ENCODE measurements around the gene BRPF1. TPM values are rescaled to one million over a fixed set of nuclear protein-coding genes. Genes with fewer than 3 reads are reported as not detected.
A peak's percentile ranks its signal among the peaks of the same experiment; 100 is the strongest.

Gene BRPF1
- polyA plus RNA-seq, 4 donors, result 17.9 to 23.9 (median 20.9) TPM

DNA sequence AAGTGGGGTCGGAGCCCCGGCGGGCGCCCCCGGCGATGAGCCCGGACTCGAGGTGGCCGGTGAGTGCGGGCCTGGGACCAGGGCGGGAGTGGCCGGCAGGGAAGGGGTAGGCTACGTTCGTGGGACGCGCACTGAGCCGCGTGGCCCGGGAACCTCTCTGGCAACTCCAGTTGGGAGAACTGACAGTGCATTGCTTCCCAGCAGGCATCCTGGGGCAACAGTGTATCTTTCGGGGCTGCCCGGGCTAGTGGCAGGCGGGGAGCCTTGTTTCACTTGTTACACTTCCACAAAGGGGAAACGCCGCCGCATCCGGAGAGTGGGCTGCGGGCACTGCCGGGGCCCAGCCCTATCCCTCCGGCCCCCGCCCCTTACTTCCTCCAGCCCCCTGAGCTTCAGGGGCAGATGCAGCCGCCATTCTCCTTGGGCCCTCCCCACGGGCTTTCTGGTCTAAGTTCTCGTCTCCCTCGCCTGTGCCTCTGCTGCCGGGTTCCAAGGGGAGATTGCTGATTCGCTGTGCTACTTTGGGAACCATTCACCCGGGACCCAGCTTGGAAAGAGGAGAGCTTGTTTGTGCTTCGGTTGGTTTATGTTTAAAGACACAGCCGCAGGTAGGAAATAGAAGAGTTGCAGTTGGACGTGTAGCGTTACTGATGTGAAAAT is 675 bp downstream of the BRPF1 start:
- no peak for DNase-seq (ENCODE audit: low read depth in 4 of 4, low spot score in 2 of 4)

- no peak for DNase-seq (ENCODE audit: low read depth in 4 of 4, low spot score in 2 of 4)
These were observed 1.2 kb downstream of the BRPF1 start for GRCh38 chr3:9732740-9733115.

DNA sequence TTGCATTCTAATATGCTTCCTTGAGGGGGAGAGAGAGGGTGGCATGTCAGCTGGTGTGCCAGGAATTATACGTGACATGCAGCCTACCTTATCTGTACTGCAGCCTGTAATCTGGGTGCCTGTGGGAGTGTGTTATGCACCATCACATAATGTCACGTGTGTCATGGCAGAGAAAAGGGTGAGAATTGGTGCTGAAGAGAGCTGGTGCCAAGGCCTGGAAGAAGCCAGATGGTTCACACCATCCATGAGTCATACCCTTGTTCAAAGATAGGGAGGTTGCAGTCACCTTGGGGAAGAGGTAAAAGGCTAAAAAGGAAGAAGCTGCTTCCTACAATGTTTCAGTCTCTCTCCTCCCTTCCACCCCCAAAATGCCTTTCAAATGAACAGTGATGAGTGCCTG is 5.3 kb downstream of the BRPF1 start:
- DNase-seq (ENCODE audit: low read depth in 4 of 4, low spot score in 2 of 4), result no peak

- no peak for DNase-seq (ENCODE audit: low read depth in 4 of 4, low spot score in 2 of 4)
These were observed 7.6 kb downstream of the BRPF1 start for GRCh38 chr3:9739181-9739580.

GRCh38 chr3:9742560-9742959 is 11.0 kb downstream of the BRPF1 start:
- DNase-seq (ENCODE audit: low read depth in 4 of 4, low spot score in 2 of 4), result no peak

DNA sequence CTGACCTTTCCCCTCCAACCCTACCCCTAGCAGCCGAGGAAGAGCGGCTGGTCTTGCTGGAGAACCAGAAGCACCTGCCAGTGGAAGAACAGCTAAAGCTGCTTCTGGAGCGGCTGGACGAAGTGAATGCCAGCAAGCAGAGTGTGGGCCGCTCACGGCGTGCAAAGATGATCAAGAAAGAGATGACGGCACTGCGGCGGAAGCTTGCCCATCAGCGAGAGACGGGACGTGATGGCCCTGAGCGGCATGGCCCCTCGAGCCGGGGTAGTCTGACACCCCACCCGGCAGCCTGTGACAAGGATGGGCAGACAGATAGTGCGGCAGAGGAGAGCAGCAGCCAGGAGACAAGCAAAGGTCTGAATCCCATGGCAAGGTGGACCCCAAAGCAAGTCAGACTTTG is 12.0 kb downstream of the BRPF1 start:
- DNase-seq (ENCODE audit: low read depth in 4 of 4, low spot score in 2 of 4), result no peak

GRCh38 chr3:9744162-9744561 is 12.6 kb downstream of the BRPF1 start:
- no peak for DNase-seq (ENCODE audit: low read depth in 4 of 4, low spot score in 2 of 4)

DNA sequence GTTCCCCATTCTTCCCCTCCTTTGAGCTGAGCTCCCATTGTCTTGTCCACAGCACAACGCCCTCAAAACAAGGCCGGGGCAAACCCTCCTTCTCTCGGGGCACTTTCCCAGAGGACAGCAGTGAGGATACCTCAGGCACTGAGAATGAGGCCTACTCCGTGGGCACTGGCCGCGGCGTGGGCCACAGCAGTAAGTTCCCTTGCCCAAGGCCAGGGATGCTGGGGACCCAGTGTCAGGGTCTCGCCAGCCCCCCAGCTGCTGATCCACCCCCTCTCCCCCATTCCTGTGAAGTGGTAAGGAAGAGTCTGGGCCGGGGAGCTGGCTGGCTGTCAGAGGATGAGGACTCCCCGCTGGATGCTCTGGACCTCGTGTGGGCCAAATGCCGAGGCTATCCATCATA is 14.0 kb downstream of the BRPF1 start:
- no peak for DNase-seq (ENCODE audit: low read depth in 4 of 4, low spot score in 2 of 4)

GRCh38 chr3:9746330-9746729 is 14.8 kb downstream of the BRPF1 start:
- no peak for DNase-seq (ENCODE audit: low read depth in 4 of 4, low spot score in 2 of 4)

- no peak for DNase-seq (ENCODE audit: low read depth in 4 of 4, low spot score in 2 of 4)
These were observed 15.7 kb downstream of the BRPF1 start for GRCh38 chr3:9747267-9747666.

DNA sequence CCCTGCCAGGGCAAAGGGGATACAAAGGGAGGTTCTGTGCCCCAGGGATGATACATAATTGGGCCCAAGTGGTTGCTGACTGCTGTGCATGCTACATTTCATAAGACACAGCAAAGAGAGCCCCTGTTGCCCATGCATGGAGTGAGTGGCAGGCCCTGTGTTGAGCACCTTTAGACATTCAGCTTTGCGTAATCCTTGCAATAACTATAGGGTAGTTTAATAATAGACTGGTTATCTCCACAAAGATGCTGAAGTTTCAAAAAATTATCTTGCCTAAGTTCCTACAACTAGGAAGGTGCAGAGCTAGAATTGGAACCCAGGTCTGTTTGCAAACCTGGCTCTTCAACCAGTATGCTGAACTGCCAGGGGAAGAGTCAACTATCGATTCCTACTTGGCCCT is 16.5 kb downstream of the BRPF1 start:
- no peak for DNase-seq (ENCODE audit: low read depth in 4 of 4, low spot score in 2 of 4)

DNA sequence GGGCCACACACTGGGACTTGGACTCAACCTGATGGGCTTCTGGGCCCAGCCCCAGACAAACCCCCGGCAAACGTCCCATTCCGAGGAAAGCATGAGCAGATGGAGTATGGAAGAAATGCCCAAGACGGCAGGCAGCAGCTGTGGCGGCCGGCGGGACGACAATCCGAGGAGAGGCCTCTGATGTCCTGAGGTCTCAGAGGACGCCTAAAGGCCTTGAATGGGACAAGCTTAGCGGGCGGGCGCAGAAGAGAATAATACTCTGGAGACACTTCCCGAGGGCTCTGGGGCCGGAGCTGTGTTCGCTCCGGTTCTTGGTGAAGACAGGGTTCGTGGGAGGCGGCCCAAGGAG is 17.7 kb downstream of the BRPF1 start:
- no peak for DNase-seq (ENCODE audit: low read depth in 4 of 4, low spot score in 2 of 4)

GRCh38 chr3:9749645-9750555 is 18.4 kb downstream of the BRPF1 start, which contains the start of gene OGG1:
TSS of gene OGG1 (plus strand) at chr3:9749952. CDS start at chr3:9750287, 335 bp downstream.
- peak; percentile 90 to 97 (median 96) for DNase-seq (ENCODE audit: low read depth in 4 of 4, low spot score in 2 of 4)

DNA sequence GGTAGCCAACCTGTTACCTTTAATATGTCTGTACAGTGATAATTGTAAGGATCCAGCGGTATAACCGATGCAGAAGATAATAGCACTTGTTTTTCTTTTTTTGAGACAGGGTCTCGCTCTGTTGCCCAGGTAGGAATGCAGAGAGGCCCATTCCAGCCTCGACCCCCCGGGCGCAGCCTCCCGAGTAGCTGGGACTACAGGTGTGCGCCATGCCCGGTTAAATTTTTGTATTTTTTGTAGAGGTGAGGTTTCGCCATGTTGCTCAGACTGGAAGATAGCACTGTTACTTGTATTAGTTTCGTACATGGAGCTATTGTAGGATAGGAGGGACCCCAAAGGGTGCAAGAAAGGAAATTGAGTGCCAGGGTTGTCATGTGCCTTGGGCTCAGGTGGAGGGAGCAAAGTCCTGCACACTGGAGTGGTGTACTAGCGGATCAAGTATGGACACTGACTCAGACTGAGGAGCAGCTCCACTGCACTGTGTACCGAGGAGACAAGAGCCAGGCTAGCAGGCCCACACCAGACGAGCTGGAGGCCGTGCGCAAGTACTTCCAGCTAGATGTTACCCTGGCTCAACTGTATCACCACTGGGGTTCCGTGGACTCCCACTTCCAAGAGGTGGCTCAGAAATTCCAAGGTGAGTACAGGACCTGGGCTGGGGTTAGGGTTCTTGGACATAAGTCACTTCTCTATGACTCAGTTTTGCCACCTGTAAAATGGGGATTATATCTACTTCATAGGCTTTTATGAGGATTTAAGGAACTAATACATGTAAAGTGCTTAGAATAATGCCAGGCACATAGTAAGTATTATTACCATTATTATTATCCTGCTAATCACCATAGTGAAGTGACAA is 19.2 kb downstream of the BRPF1 start:
- DNase-seq (ENCODE audit: low read depth in 4 of 4, low spot score in 2 of 4), result no peak

GRCh38 chr3:9754678-9755077 is 23.1 kb downstream of the BRPF1 start:
- no peak for DNase-seq (ENCODE audit: low read depth in 4 of 4, low spot score in 2 of 4)

DNA sequence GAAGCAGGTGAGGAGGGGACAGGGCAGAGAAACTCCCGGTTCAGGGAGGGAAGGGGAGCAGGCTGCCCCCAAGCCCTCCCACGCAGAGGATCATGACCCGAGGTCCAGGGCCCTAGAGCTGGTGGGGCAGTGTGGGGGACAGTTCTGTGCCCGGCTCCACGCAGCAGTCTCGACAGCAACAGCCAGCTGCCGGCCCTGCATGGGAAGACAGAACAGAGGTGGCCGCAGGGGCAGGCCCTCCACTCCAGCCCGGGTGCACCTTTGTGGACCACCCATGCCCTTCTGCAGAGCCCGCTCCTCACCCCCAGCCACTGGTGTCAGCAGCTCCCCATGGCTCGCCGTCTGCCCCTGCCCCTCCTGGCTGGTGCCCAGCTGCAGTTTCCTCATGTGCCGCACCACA is 25.9 kb downstream of the BRPF1 start:
- DNase-seq (ENCODE audit: low read depth in 4 of 4, low spot score in 2 of 4), result no peak

- no peak for DNase-seq (ENCODE audit: low read depth in 4 of 4, low spot score in 2 of 4)
These were observed 29.4 kb downstream of the BRPF1 start for GRCh38 chr3:9760779-9761505.

GRCh38 chr3:9761919-9762318 is 30.4 kb downstream of the BRPF1 start:
- no peak for DNase-seq (ENCODE audit: low read depth in 4 of 4, low spot score in 2 of 4)

DNA sequence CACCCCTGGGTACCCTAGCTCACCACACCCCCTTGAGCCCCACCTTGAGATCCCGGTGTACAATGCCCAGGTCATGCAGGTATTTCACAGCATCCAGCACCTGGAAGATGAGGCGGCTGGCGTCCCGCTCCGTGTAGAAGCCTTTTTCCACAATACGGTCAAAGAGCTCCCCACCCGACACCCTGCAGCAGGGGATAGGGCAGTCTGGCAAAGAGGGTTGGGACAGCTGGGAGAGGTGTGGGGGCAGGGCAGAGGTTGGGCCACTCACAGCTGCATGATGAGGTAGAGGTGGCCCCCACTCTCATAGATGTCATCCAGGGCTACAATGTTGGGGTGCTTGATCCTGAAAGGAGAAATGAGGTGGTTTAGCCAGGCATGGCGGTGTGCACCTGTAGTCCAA is 31.3 kb downstream of the BRPF1 start:
- no peak for DNase-seq (ENCODE audit: low read depth in 4 of 4, low spot score in 2 of 4)

GRCh38 chr3:9765865-9766264 is 34.3 kb downstream of the BRPF1 start:
- DNase-seq (ENCODE audit: low read depth in 4 of 4, low spot score in 2 of 4), result no peak

DNA sequence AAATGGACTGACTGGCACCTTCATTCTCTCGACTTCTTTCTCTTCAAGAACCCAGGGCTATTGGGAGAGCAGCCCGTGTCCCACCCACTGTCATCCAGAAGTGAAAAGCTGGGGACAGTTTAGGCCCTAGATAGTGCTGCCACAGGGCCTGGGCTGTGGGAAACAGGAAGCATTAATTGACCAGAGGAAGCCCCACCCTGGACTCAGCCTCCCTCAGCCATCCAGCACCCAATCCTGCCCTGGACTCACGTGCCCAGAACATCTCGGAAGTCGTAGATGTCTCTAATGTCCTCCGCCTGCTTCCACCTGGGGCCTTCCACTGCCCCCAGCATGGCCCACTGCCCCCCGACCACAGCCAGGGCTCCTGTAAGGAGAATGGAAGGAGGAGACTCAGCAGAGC is 35.9 kb downstream of the BRPF1 start:
- DNase-seq (ENCODE audit: low read depth in 4 of 4, low spot score in 2 of 4), result no peak
